HCT116 (cell line): ENCODE results near the gene RAP1B.

Experiments used
- CTCF ChIP-seq, 3 experiments: fragments of 200-600 bp in 1 of 3; sonication (generic) in 1 of 3; IDR thresholded peaks in 2 of 3; conservative IDR thresholded peaks in 1 of 3; 2 replicates each; pipeline ENCODE4 v1.5.1; 2012 to 2017; ENCODE audit warnings: low read depth in 2 of 3, low read length in 2 of 3, antibody characterized with exemption in 1 of 3, borderline replicate concordance in 1 of 3, control low read depth in 1 of 3, mild to moderate bottlenecking in 1 of 3, mixed read lengths in 1 of 3, mixed run types in 1 of 3, moderate library complexity in 1 of 3; ENCODE audit not compliant: insufficient read depth in 1 of 3
- ELF1 ChIP-seq: IDR thresholded peaks from 2 replicates; pipeline ENCODE4 v1.6.1; 2012; ENCODE audit warnings: low read depth, borderline replicate concordance
- EZH2 ChIP-seq: fragments of 200-600 bp; sonication (generic); IDR thresholded peaks from 2 replicates; pipeline ENCODE4 v1.6.1; 2017; ENCODE audit warnings: antibody characterized with exemption, mixed run types
- EZH2phosphoT487 ChIP-seq: fragments of 200-600 bp; IDR thresholded peaks from 2 replicates; pipeline ENCODE4 v1.6.1; 2018; ENCODE audit warnings: antibody characterized with exemption, borderline replicate concordance
- POLR2A ChIP-seq: IDR thresholded peaks from 2 replicates; pipeline ENCODE4 v1.7.0; 2011; ENCODE audit warnings: borderline replicate concordance; ENCODE audit not compliant: insufficient read depth, insufficient read length; ENCODE audit errors: extremely low read depth
- POLR2AphosphoS5 ChIP-seq: IDR thresholded peaks from 2 replicates; pipeline ENCODE4 v1.6.1; 2011; ENCODE audit warnings: mild to moderate bottlenecking, low read depth, low read length, moderate library complexity
- SIN3A ChIP-seq: IDR thresholded peaks from 2 replicates; pipeline ENCODE4 v1.6.1; 2012; ENCODE audit warnings: low read depth
- SP1 ChIP-seq: IDR thresholded peaks from 2 replicates; pipeline ENCODE4 v1.6.1; 2012; ENCODE audit warnings: low read depth
- ZFX ChIP-seq: fragments of 450-650 bp; IDR thresholded peaks from 2 replicates; pipeline ENCODE4 v1.6.1; 2017

- TF ChIP-seq ELF1 (no peak), CTCF (IDR thresholded peaks at IDR 0.05 in 2 of 3, conservative IDR thresholded peaks at IDR 0.05 in 1 of 3; ENCODE audit: borderline replicate concordance in 1 of 3, insufficient read depth in 1 of 3, low read depth in 2 of 3, low read length in 2 of 3) (no peak), EZH2phosphoT487 (no peak), POLR2AphosphoS5 (no peak), SIN3A (no peak), EZH2 (no peak), ZFX (no peak), SP1 (no peak), POLR2A (no peak)
These were observed 54.4 kb downstream of the RAP1B start for GRCh38 chr12:68665016-68665569.
